ENCODE results near the gene NCBP2L. TPM values are rescaled to one million over a fixed set of nuclear protein-coding genes. Genes with fewer than 3 reads are reported as not detected.

NCBP2L gene
- polyA plus RNA-seq, 1 experiment: not detected

- TF ChIP-seq CTCF (IDR thresholded peaks at IDR 0.05; ENCODE audit: insufficient read depth, low read depth, low read length): no peak
- peak overlapping the region; percentile 42 for H3K4me3 ChIP-seq (ENCODE audit: low read depth, low read length)
- peaks cover 4% of the 10 kb centered on the region; the same call in 1 of the 2 replicates for H3K27me3 ChIP-seq (ENCODE audit: control insufficient read depth, insufficient read depth, low read length)
- H3K36me3 ChIP-seq (ENCODE audit: control insufficient read depth, insufficient read depth, low read length): no peaks in the 10 kb centered on the region
- ChIA-PET CTCF (interaction anchor here (0.6 to 5.3 kb wide), 9 partner anchors 26 to 238 kb away, joined by 3 to 56 read pairs (median 4); partner anchors contain the start of gene PRPS1), POLR2A (no interaction called here)
- DNase-seq (ENCODE audit: low read depth): no peak
Measured at GRCh38 chrX:107775000-107775733, 2.4 kb upstream of the NCBP2L start.

- CTCF ChIA-PET: interaction anchor here (0.6 to 5.3 kb wide), 14 partner anchors 7 to 239 kb away, joined by 3 to 56 read pairs (median 4); partner anchors contain the start of gene PRPS1
- Histone ChIP-seq H3K36me3 (ENCODE audit: control insufficient read depth, insufficient read depth, low read length) (no peaks in the 10 kb centered on the region), H3K27me3 (ENCODE audit: control insufficient read depth, insufficient read depth, low read length) (peaks cover 4% of the 10 kb centered on the region; the same call in 1 of the 2 replicates), H3K4me3 (ENCODE audit: low read depth, low read length) (peak within 1 kb of the TSS; percentile 42)
- TF ChIP-seq CTCF (IDR thresholded peaks at IDR 0.05; ENCODE audit: insufficient read depth, low read depth, low read length): peak; percentile 29; the same call in 1 of the 2 replicates
- POLR2A ChIA-PET: no interaction called here
- peak; percentile 4 for DNase-seq (ENCODE audit: low read depth)
Measured at GRCh38 chrX:107775734-107776511, 1.6 kb upstream of the NCBP2L start, which contains the start of gene TSC22D3. TSC22D3 (minus strand) TSS chrX:107775787; CDS start chrX:107775419, 368 bp downstream.

- ChIA-PET POLR2A (no interaction called here), CTCF (interaction anchor here (0.5 to 5.3 kb wide), 24 partner anchors 8 to 751 kb away, joined by 3 to 56 read pairs (median 4); partner anchors contain the start of gene PRPS1)
- peak; percentile 59 for TF ChIP-seq CTCF (IDR thresholded peaks at IDR 0.05; ENCODE audit: insufficient read depth, low read depth, low read length)
- Histone ChIP-seq H3K36me3 (ENCODE audit: control insufficient read depth, insufficient read depth, low read length) (no peaks in the 10 kb centered on the region), H3K4me3 (ENCODE audit: low read depth, low read length) (peak overlapping the region; percentile 42), H3K27me3 (ENCODE audit: control insufficient read depth, insufficient read depth, low read length) (peaks cover 4% of the 10 kb centered on the region; the same call in 1 of the 2 replicates)
- peak; percentile 31 for DNase-seq (ENCODE audit: low read depth)
Measured at GRCh38 chrX:107776649-107777535, 641 bp upstream of the NCBP2L start.

GRCh38 chrX:107780525-107780924 lies 3.0 kb downstream of the NCBP2L start:
- CTCF ChIA-PET: interaction anchor here (0.6 to 0.9 kb wide), 2 partner anchors 11 to 47 kb away, joined by 3 read pairs; no protein-coding TSS in a partner anchor
- no peak for DNase-seq (ENCODE audit: low read depth)
- TF ChIP-seq CTCF (IDR thresholded peaks at IDR 0.05; ENCODE audit: insufficient read depth, low read depth, low read length): no peak
- Histone ChIP-seq H3K36me3 (ENCODE audit: control insufficient read depth, insufficient read depth, low read length) (no peaks in the 10 kb centered on the region), H3K27me3 (ENCODE audit: control insufficient read depth, insufficient read depth, low read length) (no peaks in the 10 kb centered on the region), H3K4me3 (ENCODE audit: low read depth, low read length) (no peak overlapping the region)
- POLR2A ChIA-PET: no interaction called here

Data from BJ (cell line).